ENCODE data around the gene NEAT1.

The NEAT1 gene

GRCh38 chr11:65493367-65494176, 71.0 kb downstream of the NEAT1 start:
- H3K4me3 ChIP-seq (ENCODE audit: low read length): peak overlapping the region; percentile 42
- peaks cover 36% of the 10 kb centered on the region for H3K79me2 ChIP-seq (ENCODE audit: low read length)
- TF ChIP-seq EZH2phosphoT487 (IDR thresholded peaks at IDR 0.05; ENCODE audit: low read depth) (no peak), CTCF (IDR thresholded peaks at IDR 0.05; ENCODE audit: low read depth, low read length) (no peak)
- H3K9ac ChIP-seq (ENCODE audit: low read length): peak overlapping the region; percentile 60
- H3K4me2 ChIP-seq (ENCODE audit: low read length): peak overlapping the region; percentile 76
- H3K27me3 ChIP-seq (ENCODE audit: low read depth, low read length): no peaks in the 10 kb centered on the region
- H3K27ac ChIP-seq (ENCODE audit: low read length): peak overlapping the region; percentile 92
- no peaks in the 10 kb centered on the region for H3K36me3 ChIP-seq (replicated peaks; ENCODE audit: low read depth, low read length)
- peaks cover 77% of the 10 kb centered on the region for H3K4me1 ChIP-seq (ENCODE audit: low read length)
- H4K20me1 ChIP-seq (ENCODE audit: insufficient read depth, low read length): no peaks in the 10 kb centered on the region
- H3K9me3 ChIP-seq (ENCODE audit: insufficient read depth, low read length): no peaks in the 10 kb centered on the region
- H2AFZ ChIP-seq (ENCODE audit: low read depth, low read length): peak overlapping the region; percentile 92
